ENCODE measurements around the gene WNK1. TPM values are rescaled to one million over a fixed set of nuclear protein-coding genes. Genes with fewer than 3 reads are reported as not detected.

Gene WNK1
- total RNA-seq, 1 donor from 2014 or later: 97.7 TPM

- peak; percentile 96 to 99 for DNase-seq (ENCODE audit: low read depth in 2 of 2)
These were observed 197.2 kb downstream of the WNK1 start, which contains the start of gene RAD52 for GRCh38 chr12:949453-950191. Gene RAD52, minus strand, starts transcription at chr12:949694. Its CDS starts 16,636 bp downstream, at chr12:933058.

GRCh38 chr12:951176-951575, 198.8 kb downstream of the WNK1 start:
- no peak for DNase-seq (ENCODE audit: low read depth in 2 of 2)

- DNase-seq (ENCODE audit: low read depth in 2 of 2): peak in 1 of 2 donors; percentile 37
These were observed 201.4 kb downstream of the WNK1 start for GRCh38 chr12:953776-954175.

GRCh38 chr12:954741-955140, 202.4 kb downstream of the WNK1 start:
- DNase-seq (ENCODE audit: low read depth in 2 of 2): no peak

GRCh38 chr12:955939-956338, 203.6 kb downstream of the WNK1 start:
- no peak for DNase-seq (ENCODE audit: low read depth in 2 of 2)

GRCh38 chr12:958588-959123, 206.3 kb downstream of the WNK1 start:
- peak in 1 of 2 donors; percentile 80 for DNase-seq (ENCODE audit: low read depth in 2 of 2)

Other genes starting within 250 kb of the WNK1 start
- gene NINJ2, start 89.1 kb upstream of the WNK1 start, total RNA-seq: 2.4 and 3.0 TPM in 2 replicates
- 4.2 and 7.5 TPM in 2 replicates for gene RAD52, start 197.1 kb downstream of the WNK1 start, total RNA-seq
- gene ERC1, start 238.6 kb downstream of the WNK1 start, total RNA-seq: 18.4 and 29.2 TPM in 2 replicates

Data from dermis microvascular lymphatic vessel endothelial cell (primary cell).